Fibroblast of lung (primary cell): ENCODE results near the gene CHD6.

Experiments used
- EZH2 ChIP-seq: IDR thresholded peaks from 2 replicates; pipeline ENCODE4 v1.5.1; 2012; ENCODE audit warnings: low read length, control low read depth, mild to moderate bottlenecking; ENCODE audit errors: missing control alignments
- TF ChIP-seq, protein P1 (sequence below), 2 donors: IDR thresholded peaks in 1 of 2; conservative IDR thresholded peaks in 1 of 2; 1 replicate in 1 of 2; 2 replicates in 1 of 2; pipeline ENCODE4 v1.5.1; 2011 to 2012; ENCODE audit warnings: low read length in 2 of 2, control low read depth in 1 of 2, inconsistent platforms in 1 of 2, low read depth in 1 of 2, mild to moderate bottlenecking in 1 of 2

- TF ChIP-seq, protein P1, sequence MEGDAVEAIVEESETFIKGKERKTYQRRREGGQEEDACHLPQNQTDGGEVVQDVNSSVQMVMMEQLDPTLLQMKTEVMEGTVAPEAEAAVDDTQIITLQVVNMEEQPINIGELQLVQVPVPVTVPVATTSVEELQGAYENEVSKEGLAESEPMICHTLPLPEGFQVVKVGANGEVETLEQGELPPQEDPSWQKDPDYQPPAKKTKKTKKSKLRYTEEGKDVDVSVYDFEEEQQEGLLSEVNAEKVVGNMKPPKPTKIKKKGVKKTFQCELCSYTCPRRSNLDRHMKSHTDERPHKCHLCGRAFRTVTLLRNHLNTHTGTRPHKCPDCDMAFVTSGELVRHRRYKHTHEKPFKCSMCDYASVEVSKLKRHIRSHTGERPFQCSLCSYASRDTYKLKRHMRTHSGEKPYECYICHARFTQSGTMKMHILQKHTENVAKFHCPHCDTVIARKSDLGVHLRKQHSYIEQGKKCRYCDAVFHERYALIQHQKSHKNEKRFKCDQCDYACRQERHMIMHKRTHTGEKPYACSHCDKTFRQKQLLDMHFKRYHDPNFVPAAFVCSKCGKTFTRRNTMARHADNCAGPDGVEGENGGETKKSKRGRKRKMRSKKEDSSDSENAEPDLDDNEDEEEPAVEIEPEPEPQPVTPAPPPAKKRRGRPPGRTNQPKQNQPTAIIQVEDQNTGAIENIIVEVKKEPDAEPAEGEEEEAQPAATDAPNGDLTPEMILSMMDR (conservative IDR thresholded peaks at IDR 0.05 in 1 of 2, IDR thresholded peaks at IDR 0.05 in 1 of 2; ENCODE audit: low read depth in 1 of 2, low read length in 2 of 2), result no peak
- no peak for TF ChIP-seq EZH2
Measured at GRCh38 chr20:41463567-41463966, 154.6 kb downstream of the CHD6 start.
